Measurements from ENCODE around the gene STPG2.

DNA sequence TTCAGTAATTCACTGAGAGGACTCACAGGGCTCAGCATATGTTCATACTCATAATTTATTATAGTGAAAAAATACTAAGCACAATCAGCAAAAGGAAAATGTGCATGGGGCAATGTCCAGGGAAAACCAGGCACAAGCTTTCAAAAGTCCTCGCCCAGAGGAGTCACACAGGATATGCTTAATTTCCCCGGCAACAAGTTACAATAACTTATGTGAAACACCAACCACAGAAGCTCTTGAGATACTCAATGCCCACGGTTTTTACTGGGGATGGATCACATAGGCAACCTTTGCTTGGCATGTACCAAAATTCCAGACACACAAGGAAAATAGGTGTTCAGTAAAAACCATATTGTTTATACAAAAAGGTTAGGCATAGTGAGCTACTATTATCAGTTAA, 38.5 kb upstream of the STPG2 start:
- TF ChIP-seq, protein P1, sequence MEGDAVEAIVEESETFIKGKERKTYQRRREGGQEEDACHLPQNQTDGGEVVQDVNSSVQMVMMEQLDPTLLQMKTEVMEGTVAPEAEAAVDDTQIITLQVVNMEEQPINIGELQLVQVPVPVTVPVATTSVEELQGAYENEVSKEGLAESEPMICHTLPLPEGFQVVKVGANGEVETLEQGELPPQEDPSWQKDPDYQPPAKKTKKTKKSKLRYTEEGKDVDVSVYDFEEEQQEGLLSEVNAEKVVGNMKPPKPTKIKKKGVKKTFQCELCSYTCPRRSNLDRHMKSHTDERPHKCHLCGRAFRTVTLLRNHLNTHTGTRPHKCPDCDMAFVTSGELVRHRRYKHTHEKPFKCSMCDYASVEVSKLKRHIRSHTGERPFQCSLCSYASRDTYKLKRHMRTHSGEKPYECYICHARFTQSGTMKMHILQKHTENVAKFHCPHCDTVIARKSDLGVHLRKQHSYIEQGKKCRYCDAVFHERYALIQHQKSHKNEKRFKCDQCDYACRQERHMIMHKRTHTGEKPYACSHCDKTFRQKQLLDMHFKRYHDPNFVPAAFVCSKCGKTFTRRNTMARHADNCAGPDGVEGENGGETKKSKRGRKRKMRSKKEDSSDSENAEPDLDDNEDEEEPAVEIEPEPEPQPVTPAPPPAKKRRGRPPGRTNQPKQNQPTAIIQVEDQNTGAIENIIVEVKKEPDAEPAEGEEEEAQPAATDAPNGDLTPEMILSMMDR (IDR thresholded peaks at IDR 0.05 in 8 of 11, conservative IDR thresholded peaks at IDR 0.05 in 3 of 11), result no peak
- TF ChIP-seq POLR2AphosphoS5 (IDR thresholded peaks at IDR 0.05), result no peak

All from spleen (tissue), 7 donors.